ENCODE data around the gene ZNF774. TPM values are rescaled to one million over a fixed set of nuclear protein-coding genes. Genes with fewer than 3 reads are reported as not detected.
"Not testable (repeated sequence)": the region's sequence is repeated elsewhere in the genome, so short reads cannot be mapped to it uniquely, and the experiment has no call there.

ZNF774 gene
- total and polyA plus RNA-seq, 5 donors: 2.0 to 6.4 (median 4.3) TPM

DNA sequence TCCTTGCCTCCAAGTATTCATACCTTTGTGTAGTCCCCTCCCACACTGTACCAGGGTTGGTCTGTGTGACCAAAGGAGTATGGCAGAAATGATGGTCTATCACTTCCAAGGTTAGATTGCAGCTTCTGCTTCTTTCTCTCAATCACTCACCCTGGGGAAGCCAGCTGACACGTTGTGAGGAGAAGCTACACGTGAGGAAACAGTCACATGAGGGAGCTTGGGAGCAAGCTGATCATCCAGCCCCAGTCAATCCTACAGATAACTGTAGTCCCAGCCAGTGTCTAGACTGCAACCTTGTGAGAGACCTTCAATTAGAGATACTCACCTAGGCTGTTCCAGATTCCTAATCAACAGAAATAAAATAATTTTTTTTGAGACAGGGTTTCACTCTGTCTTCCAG, 6.2 kb upstream of the ZNF774 start:
- no peak overlapping the region for H3K27ac ChIP-seq (ENCODE audit: low read length)
- peaks cover 4% of the 10 kb centered on the region for H3K4me1 ChIP-seq (ENCODE audit: control insufficient read depth, insufficient read depth, low read length)
- ATAC-seq (peak in 1 of 2 donors; percentile 20), DNase-seq (no peak)
- H3K4me3 ChIP-seq (ENCODE audit: low read length): no peak overlapping the region
- intact Hi-C loops (cut with DNase I): no loop called here
- H3K27me3 ChIP-seq (ENCODE audit: control insufficient read depth, insufficient read depth): no peaks in the 10 kb centered on the region
- 35% methylated on average over 2 of the region's 2 CpGs for WGBS
- H3K9me3 ChIP-seq (ENCODE audit: control insufficient read depth, low read length): no peaks in the 10 kb centered on the region

DNA sequence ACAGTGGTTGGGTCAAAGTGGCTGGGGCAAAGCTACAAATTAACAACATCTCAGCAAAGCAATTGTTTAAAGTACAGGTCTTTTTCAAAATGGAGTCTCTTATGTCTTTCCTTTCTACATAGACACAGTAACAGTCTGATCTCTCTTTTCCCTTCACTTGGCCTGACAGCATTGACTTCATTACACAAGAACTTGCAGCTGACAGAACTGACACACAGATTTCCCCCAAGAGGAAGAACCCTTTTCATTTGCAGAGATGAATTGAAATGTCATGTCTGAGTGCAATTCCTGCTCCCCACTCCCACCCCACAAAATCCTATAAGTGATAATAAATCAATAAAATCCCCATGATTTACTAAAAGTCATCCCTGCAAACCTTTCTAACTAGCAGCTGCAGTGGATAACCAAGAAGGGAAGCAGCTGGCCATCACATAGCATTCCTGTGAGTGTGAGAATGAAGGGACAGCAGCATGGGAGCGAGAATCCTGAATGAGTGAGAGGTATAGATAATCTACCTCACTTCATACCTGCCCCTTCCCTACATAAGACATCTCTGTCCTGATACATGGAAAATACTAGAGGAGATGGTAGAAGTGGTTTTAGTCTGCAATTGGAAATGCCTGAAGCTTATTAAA, 4.5 kb upstream of the ZNF774 start:
- 98% methylated on average over 1 of the region's 1 CpG for WGBS
- H3K4me3 ChIP-seq (ENCODE audit: low read length); DNase-seq; H3K4me1 ChIP-seq (ENCODE audit: control insufficient read depth, insufficient read depth, low read length); intact Hi-C loops (cut with DNase I); ATAC-seq; H3K27ac ChIP-seq (ENCODE audit: low read length); H3K9me3 ChIP-seq (ENCODE audit: control insufficient read depth, low read length); H3K27me3 ChIP-seq (ENCODE audit: control insufficient read depth, insufficient read depth): not testable (repeated sequence)

DNA sequence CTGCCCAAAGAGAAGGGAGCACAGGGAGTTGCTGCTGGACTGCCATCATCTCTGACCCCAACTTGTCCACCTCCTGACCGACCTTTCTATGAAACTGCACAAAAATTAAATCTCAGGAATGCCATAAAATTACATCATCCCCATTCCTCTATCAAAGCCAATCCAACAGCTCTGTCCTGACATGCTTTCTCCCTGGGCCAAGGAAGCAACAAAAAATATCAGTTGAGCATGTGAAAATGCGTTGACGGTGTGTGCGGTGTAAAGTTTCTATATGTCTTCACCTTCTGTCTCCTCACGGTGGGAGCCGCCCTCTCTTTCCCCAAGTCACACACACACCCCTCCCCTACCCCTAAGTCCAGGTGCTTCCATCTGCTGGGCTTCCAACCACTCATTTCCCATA, 3.6 kb upstream of the ZNF774 start:
- WGBS: 82% methylated on average over 6 of the region's 6 CpGs

DNA sequence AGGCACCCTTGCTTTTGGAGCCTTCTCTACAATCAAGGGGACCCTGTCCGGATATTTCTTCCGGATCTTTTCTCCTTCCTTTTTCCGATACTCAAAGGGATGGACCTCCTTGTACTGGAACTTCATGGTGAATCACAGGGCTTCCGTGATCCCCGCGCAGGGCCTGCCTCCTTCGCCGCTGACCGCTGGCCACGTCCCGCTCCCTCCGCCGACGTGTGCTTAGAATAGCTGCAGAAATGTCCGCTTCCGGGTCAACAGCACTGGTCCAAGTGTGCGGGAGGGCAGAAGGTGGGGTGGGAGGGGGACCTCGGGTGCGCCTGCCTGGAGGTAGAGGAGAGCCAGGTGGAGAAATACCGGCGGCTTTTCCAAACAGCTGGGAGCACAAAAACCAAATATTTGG, 3.0 kb upstream of the ZNF774 start:
- intact Hi-C loops (cut with DNase I): no loop called here
- WGBS: 96% methylated on average over 21 of the region's 21 CpGs
- no peak for DNase-seq

More for the DNA sequence above, 3.6 kb upstream of the ZNF774 start:
- H3K27me3 ChIP-seq (ENCODE audit: control insufficient read depth, insufficient read depth): no peaks in the 10 kb centered on the region
- ATAC-seq: no peak
- intact Hi-C loops (cut with DNase I): no loop called here
- no peak overlapping the region for H3K27ac ChIP-seq (ENCODE audit: low read length)
- H3K9me3 ChIP-seq (ENCODE audit: control insufficient read depth, low read length): no peaks in the 10 kb centered on the region
- no peak overlapping the region for H3K4me3 ChIP-seq (ENCODE audit: low read length)
- DNase-seq: no peak
- no peaks in the 10 kb centered on the region for H3K4me1 ChIP-seq (ENCODE audit: control insufficient read depth, insufficient read depth, low read length)

DNA sequence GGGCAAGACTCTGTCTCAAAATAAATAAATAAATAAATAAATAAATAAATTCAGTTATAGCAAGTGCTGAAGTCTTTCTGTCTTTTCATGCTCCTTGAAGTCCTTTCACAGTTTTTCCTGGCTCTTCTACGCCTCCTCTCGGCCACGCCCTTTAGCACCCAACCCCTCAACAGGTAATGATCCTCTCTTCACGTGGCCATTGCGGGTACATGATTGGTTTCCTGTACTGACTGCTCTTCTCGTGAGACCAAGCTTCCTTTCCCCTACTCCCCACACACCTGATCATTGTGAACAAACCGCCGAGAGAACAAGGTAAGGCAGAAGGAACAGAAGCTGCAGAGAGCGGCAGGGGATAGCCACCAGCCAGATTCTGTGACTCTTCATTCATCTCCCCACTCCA, 2.3 kb upstream of the ZNF774 start:
- Histone ChIP-seq H3K9me3 (ENCODE audit: control insufficient read depth, low read length) (no peaks in the 10 kb centered on the region), H3K4me1 (ENCODE audit: control insufficient read depth, insufficient read depth, low read length) (no peaks in the 10 kb centered on the region), H3K27me3 (ENCODE audit: control insufficient read depth, insufficient read depth) (no peaks in the 10 kb centered on the region), H3K4me3 (ENCODE audit: low read length) (no peak overlapping the region), H3K27ac (ENCODE audit: low read length) (no peak overlapping the region)
- intact Hi-C loops (cut with DNase I): no loop called here
- ATAC-seq (no peak), DNase-seq (no peak)
- WGBS: 87% methylated on average over 9 of the region's 9 CpGs

More for the DNA sequence above, 3.0 kb upstream of the ZNF774 start:
- Histone ChIP-seq H3K4me3 (ENCODE audit: low read length) (no peak overlapping the region), H3K4me1 (ENCODE audit: control insufficient read depth, insufficient read depth, low read length) (no peaks in the 10 kb centered on the region), H3K9me3 (ENCODE audit: control insufficient read depth, low read length) (no peaks in the 10 kb centered on the region), H3K27ac (ENCODE audit: low read length) (no peak overlapping the region), H3K27me3 (ENCODE audit: control insufficient read depth, insufficient read depth) (no peaks in the 10 kb centered on the region)
- ATAC-seq: no peak

DNA sequence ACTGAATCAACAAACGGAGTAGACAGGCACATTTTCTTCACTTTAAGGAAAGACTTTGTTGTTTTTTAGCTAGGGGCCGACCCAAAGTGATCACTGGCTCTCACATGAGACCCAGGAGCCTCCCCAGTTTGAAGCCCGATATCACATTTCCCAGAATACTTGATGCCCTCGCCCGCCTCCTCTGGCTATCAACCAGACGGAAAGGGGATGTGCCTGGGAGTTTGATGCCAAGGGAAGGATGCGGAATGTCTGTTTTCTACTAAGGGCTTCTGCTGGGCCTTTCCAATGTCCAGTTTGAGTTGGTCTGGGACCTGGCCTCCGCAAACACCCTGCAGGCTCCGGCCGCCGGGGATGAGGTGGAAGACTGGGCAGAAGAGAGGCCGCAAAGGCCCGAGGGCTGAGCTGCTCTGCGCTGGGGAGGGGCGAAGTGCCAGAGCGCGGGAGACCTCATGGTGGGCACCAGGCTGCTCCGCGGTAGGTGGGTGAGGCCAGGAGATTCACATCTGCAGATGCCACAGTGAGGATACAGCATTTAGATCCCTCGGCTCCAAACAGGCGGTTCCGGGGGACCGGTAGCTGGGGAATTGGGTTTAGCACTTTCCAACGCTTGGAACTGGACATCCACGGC, 491 bp upstream of the ZNF774 start:
- H3K27me3 ChIP-seq (ENCODE audit: control insufficient read depth, insufficient read depth): no peaks in the 10 kb centered on the region
- peak overlapping the region; percentile 21 for H3K4me3 ChIP-seq (ENCODE audit: low read length)
- ATAC-seq: peak; percentile 20 to 52
- 24% methylated on average over 25 of the region's 25 CpGs for WGBS
- intact Hi-C loops (cut with DNase I): no loop called here
- peak in 2 of 3 donors; percentile 21 to 71 for DNase-seq
- H3K9me3 ChIP-seq (ENCODE audit: control insufficient read depth, low read length): no peaks in the 10 kb centered on the region
- H3K4me1 ChIP-seq (ENCODE audit: control insufficient read depth, insufficient read depth, low read length): no peaks in the 10 kb centered on the region
- H3K27ac ChIP-seq (ENCODE audit: low read length): no peak overlapping the region

DNA sequence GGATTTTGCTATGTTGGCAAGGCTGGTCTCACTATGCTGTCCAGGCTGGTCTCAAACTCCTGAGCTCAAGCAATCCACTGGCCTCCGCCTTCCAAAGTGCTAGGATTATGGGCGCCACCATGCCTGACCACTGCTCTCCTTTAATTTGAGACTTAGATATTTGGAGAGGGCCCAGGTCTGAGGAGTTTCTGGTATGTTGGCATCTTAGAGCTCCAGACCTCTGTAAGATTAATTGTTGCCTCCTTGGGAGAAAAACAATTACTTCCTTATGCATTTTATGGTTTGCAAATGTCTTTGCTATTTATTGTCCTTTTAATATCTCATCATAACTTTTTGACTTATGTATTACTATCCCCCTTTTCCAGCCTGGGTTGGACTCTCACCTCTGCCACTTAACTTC, 2.9 kb downstream of the ZNF774 start:
- WGBS: 97% methylated on average over 2 of the region's 2 CpGs
- Histone ChIP-seq H3K27me3 (ENCODE audit: control insufficient read depth, insufficient read depth) (no peaks in the 10 kb centered on the region), H3K9me3 (ENCODE audit: control insufficient read depth, low read length) (no peaks in the 10 kb centered on the region), H3K27ac (ENCODE audit: low read length) (no peak overlapping the region), H3K4me3 (ENCODE audit: low read length) (no peak overlapping the region), H3K4me1 (ENCODE audit: control insufficient read depth, insufficient read depth, low read length) (no peaks in the 10 kb centered on the region)
- intact Hi-C loops (cut with DNase I): no loop called here
- ATAC-seq (no peak), DNase-seq (no peak)

DNA sequence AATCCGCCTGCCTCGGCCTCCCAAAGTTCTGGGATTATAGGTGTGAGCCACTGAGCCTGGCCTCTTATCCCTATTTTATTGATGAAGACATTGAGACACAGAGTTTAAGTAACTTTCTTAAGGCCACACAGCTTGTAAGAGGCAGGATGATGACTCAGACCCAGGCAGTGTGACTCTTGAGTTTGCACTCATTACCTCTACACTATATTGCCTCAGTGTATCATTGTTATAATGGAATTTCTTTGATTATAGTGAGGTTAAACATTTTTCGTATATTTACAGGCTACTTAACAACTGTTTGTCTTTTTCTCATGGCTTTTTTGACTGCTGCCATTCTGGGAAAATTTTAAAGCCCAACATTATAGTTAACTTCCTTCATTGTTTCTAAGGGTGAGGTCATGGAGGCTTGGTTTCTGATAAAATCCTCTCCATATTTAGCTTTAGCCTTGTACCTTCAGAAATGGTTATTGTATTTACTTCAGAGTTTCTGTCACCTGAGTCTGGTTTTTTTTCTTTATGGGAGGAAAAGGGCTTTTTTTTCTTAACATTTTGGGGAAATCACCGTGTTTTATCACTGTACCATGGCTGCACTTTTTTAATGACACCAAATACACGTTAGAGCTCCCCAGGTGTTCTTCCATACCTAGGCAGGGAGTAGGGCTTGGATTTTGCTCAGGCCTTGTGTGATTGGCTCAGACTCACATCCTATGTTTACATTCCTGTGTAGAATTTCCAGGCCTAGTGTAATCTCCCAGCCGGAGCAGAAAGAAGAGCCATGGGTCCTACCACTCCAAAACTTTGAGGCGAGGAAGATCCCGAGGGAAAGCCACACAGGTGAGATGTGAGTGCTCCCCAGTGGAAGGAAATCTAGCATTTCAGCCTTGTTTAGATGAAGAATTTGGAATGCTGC, 6.3 kb downstream of the ZNF774 start:
- Histone ChIP-seq H3K4me3 (ENCODE audit: low read length) (no peak overlapping the region), H3K27me3 (ENCODE audit: control insufficient read depth, insufficient read depth) (no peaks in the 10 kb centered on the region), H3K9me3 (ENCODE audit: control insufficient read depth, low read length) (no peaks in the 10 kb centered on the region), H3K27ac (ENCODE audit: low read length) (no peak overlapping the region), H3K4me1 (ENCODE audit: control insufficient read depth, insufficient read depth, low read length) (no peaks in the 10 kb centered on the region)
- intact Hi-C loops (cut with DNase I): no loop called here
- no peak for ATAC-seq
- 89% methylated on average over 8 of the region's 8 CpGs for WGBS
- no peak for DNase-seq

DNA sequence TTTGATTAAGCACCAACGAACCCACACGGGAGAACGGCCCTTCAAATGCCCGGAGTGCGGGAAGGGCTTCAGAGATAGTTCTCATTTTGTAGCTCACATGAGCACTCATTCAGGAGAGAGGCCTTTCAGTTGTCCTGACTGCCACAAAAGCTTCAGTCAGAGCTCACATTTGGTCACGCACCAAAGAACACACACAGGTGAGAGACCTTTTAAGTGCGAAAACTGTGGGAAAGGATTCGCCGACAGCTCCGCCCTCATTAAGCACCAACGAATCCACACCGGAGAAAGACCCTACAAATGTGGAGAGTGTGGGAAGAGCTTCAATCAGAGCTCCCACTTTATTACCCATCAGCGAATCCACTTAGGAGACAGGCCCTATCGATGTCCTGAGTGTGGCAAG, 8.7 kb downstream of the ZNF774 start:
- Histone ChIP-seq H3K9me3 (ENCODE audit: control insufficient read depth, low read length) (no peaks in the 10 kb centered on the region), H3K4me1 (ENCODE audit: control insufficient read depth, insufficient read depth, low read length) (no peaks in the 10 kb centered on the region), H3K27ac (ENCODE audit: low read length) (no peak overlapping the region), H3K4me3 (ENCODE audit: low read length) (no peak overlapping the region), H3K27me3 (ENCODE audit: control insufficient read depth, insufficient read depth) (no peaks in the 10 kb centered on the region)
- ATAC-seq (no peak), DNase-seq (no peak)
- intact Hi-C loops (cut with DNase I): loop anchor here in 3 of 4 donors (5.0 to 10.0 kb wide), 2 partner anchors 114 to 122 kb away; no protein-coding TSS in a partner anchor
- WGBS: 86% methylated on average over 14 of the region's 14 CpGs

DNA sequence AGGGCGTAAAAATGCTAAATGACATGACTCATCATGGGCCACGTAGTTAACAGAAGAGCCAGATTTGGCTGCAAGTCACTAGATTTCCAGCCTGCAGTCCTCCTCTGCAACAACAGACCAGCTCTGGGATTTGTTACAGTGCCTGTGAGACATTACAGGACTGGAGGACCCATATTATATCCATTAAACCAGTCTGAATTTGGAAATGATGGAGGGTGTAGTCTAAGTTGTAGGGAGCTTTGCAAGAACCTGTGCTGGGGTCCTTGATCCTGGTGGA, 10.8 kb downstream of the ZNF774 start:
- H3K27ac ChIP-seq (ENCODE audit: low read length): peak overlapping the region; percentile 23
- no peak overlapping the region for H3K4me3 ChIP-seq (ENCODE audit: low read length)
- H3K4me1 ChIP-seq (ENCODE audit: control insufficient read depth, insufficient read depth, low read length): peaks cover 4% of the 10 kb centered on the region
- intact Hi-C loops (cut with DNase I): loop anchor here in 3 of 4 donors (5.0 to 10.0 kb wide), 2 partner anchors 112 to 119 kb away; no protein-coding TSS in a partner anchor
- 28% methylated on average over 2 of the region's 2 CpGs for WGBS
- no peaks in the 10 kb centered on the region for H3K27me3 ChIP-seq (ENCODE audit: control insufficient read depth, insufficient read depth)
- no peaks in the 10 kb centered on the region for H3K9me3 ChIP-seq (ENCODE audit: control insufficient read depth, low read length)
- peak; percentile 65 to 73 for ATAC-seq
- DNase-seq: no peak

DNA sequence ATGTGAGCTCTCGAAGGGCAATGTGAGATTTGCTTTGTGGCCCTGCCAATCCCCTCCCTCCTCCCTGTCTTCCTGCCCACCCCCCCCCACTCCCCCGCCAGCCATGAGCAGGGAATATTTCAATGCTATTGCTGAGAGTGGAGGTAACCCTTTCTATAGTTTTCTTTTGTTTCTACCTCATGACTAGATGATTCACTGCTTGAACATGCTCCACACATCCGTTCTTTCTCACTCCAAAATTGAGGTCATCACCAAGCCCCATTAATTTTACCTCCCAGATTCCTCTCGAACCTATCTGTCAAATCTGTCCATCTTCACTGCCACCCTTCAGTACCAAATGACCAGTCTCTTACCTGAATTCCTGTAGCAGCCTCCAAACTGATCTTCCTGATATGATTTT, 12.2 kb downstream of the ZNF774 start:
- ATAC-seq (no peak), DNase-seq (no peak)

More for the DNA sequence above, 12.2 kb downstream of the ZNF774 start:
- 80% methylated on average over 4 of the region's 4 CpGs for WGBS
- peaks cover 4% of the 10 kb centered on the region for H3K4me1 ChIP-seq (ENCODE audit: control insufficient read depth, insufficient read depth, low read length)
- no peaks in the 10 kb centered on the region for H3K27me3 ChIP-seq (ENCODE audit: control insufficient read depth, insufficient read depth)
- no peak overlapping the region for H3K4me3 ChIP-seq (ENCODE audit: low read length)
- intact Hi-C loops (cut with DNase I): loop anchor here in 3 of 4 donors (5.0 to 10.0 kb wide), 2 partner anchors 111 to 118 kb away; no protein-coding TSS in a partner anchor
- no peaks in the 10 kb centered on the region for H3K9me3 ChIP-seq (ENCODE audit: control insufficient read depth, low read length)
- H3K27ac ChIP-seq (ENCODE audit: low read length): no peak overlapping the region
